NB4 (cell line): Measurements from ENCODE around the gene ATP1B2.
A peak's percentile ranks its signal among the peaks of the same experiment; 100 is the strongest.

Experiments
- DNase-seq: peaks from one replicate; pipeline ENCODE4 v3.0.0; 2010; ENCODE audit warnings: low read depth
- H3K4me3 ChIP-seq: one replicate; pipeline ENCODE4 v1.5.1; 2011; ENCODE audit warnings: mild to moderate bottlenecking, low read depth, low read length, moderate library complexity
- MYC ChIP-seq: IDR thresholded peaks from 2 replicates; pipeline ENCODE4 v1.6.1; 2011; ENCODE audit warnings: low read depth, low read length
- POLR2A ChIP-seq: IDR thresholded peaks from 2 replicates; pipeline ENCODE4 v1.6.1; 2011; ENCODE audit warnings: mild to moderate bottlenecking; ENCODE audit not compliant: insufficient read length; ENCODE audit errors: extremely low read depth
- TF ChIP-seq, protein P1 (sequence below): IDR thresholded peaks from 2 replicates; pipeline ENCODE4 v1.6.1; 2011; ENCODE audit warnings: low read depth, low read length
- TF ChIP-seq, protein P2 (sequence below): IDR thresholded peaks from one replicate; pipeline ENCODE4 v1.5.1; 2012; ENCODE audit warnings: low read depth, low read length

Gene ATP1B2, protein sequence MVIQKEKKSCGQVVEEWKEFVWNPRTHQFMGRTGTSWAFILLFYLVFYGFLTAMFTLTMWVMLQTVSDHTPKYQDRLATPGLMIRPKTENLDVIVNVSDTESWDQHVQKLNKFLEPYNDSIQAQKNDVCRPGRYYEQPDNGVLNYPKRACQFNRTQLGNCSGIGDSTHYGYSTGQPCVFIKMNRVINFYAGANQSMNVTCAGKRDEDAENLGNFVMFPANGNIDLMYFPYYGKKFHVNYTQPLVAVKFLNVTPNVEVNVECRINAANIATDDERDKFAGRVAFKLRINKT

DNA sequence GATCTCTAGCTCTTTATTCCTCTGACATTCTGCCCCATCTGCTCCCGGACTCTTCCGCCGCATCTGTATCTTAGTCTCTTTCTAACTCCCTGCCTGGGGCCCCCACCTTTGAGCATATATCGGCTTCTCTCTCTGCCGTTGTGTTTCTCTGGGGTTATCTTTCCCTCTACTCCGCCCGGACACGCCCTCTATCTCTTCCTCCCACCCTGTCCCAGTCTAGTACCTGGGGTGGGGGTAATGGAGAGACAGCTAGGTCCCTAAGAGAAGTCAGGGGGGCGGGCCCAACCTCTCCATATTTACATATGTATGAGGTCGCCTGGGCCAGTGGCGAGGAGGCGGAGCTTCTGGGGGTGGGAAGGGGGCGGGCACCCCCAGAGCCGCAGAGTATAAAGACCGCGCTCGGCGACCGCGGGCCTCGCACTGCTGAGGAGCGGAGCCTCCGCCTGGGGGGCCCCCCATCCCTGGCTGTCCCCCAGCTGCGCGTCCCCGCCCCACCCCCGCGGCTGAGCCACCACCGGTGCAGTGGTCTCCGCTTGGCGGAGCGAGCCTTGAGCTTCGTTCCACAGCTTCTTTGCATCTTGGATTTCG, at the start of gene ATP1B2:
ATP1B2 (plus strand) TSS at position 418 of the 588 bp plus-strand sequence. CDS start 593 bp downstream, outside the sequence.
- H3K4me3 ChIP-seq = no peak within 1 kb of the TSS
- TF ChIP-seq MYC (no peak), POLR2A (no peak)
- TF ChIP-seq, protein P1, sequence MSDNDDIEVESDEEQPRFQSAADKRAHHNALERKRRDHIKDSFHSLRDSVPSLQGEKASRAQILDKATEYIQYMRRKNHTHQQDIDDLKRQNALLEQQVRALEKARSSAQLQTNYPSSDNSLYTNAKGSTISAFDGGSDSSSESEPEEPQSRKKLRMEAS = no peak
- TF ChIP-seq, protein P2, sequence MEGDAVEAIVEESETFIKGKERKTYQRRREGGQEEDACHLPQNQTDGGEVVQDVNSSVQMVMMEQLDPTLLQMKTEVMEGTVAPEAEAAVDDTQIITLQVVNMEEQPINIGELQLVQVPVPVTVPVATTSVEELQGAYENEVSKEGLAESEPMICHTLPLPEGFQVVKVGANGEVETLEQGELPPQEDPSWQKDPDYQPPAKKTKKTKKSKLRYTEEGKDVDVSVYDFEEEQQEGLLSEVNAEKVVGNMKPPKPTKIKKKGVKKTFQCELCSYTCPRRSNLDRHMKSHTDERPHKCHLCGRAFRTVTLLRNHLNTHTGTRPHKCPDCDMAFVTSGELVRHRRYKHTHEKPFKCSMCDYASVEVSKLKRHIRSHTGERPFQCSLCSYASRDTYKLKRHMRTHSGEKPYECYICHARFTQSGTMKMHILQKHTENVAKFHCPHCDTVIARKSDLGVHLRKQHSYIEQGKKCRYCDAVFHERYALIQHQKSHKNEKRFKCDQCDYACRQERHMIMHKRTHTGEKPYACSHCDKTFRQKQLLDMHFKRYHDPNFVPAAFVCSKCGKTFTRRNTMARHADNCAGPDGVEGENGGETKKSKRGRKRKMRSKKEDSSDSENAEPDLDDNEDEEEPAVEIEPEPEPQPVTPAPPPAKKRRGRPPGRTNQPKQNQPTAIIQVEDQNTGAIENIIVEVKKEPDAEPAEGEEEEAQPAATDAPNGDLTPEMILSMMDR = no peak
- peak; percentile 65 for DNase-seq

DNA sequence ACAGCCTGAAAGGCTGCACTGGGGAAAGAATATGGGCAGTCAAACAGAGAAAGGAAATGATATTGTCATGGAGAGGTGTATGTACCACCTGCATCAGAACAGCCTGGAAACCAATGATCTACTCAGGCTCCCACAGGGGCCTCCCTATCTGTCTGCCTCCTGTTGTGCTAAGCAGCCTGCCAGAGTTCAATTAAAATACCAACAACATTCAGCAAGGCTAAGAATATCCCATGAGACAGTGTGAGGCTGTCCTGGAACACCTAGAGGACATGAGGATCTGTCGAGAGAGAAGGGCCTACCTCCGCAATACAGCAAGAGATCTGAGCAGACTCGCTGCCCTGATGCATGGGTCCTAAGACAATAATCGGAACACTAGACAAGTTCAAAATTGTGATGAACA, 44.4 kb upstream of the ATP1B2 start:
- TF ChIP-seq MYC (no peak), POLR2A (no peak)
- TF ChIP-seq, protein P2 = no peak
- TF ChIP-seq, protein P1 = no peak
- DNase-seq = no peak
- no peak overlapping the region for H3K4me3 ChIP-seq

DNA sequence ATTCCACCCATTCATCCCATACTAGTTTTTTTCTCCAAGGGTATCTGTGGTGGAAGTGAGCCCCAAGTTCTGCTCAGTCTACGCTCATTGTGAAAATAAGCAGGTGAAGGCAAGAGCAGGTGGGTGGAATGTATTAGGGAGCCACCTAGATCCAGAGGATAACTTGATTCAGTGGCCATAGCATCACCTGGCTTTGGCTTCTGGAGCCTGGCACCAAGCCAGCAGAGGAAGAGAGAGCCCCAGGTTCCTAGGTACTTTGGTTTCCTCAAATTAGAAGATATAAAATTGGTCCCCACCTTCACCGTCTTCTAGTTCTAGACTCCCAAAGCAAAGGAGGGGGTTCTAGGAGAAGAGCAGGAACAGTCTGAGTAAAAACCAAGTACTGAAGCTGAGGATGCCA, 40.1 kb upstream of the ATP1B2 start:
- no peak overlapping the region for H3K4me3 ChIP-seq
- no peak for DNase-seq
- TF ChIP-seq, protein P1 = no peak

DNA sequence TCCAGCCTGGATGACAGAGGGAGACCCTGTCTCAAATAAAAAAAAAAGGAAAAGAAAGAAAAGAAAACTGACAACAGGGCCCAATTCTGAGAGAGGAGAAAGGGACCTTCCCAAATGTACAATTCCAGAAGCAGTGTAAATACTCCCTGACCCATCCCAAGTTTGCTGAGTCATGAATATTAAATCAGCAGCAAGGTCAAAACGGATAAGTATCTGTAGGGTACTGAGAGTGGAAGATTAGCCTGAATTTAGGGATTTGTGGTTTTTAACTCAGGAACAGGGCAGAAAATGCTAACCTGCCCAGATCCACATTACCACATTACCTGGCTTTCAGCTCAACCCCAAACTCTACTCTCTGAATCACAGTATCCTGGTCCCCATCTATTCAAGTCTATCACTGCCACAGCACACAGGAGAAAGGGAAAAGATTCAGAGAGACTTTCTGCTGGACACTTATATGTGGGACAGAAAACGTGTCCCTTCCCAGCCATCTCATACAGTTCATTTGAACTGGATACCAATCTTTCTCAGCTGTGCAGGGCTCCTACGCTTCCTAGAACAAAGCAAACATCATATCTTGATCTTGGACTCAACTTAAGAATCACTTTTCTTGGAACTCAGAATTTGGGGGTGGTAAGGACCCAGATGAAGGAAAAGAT, 39.0 kb upstream of the ATP1B2 start:
- TF ChIP-seq, protein P1 = no peak
- no peak for TF ChIP-seq POLR2A
- TF ChIP-seq MYC = no peak
- TF ChIP-seq, protein P2 = no peak
- DNase-seq = no peak
- no peak overlapping the region for H3K4me3 ChIP-seq

DNA sequence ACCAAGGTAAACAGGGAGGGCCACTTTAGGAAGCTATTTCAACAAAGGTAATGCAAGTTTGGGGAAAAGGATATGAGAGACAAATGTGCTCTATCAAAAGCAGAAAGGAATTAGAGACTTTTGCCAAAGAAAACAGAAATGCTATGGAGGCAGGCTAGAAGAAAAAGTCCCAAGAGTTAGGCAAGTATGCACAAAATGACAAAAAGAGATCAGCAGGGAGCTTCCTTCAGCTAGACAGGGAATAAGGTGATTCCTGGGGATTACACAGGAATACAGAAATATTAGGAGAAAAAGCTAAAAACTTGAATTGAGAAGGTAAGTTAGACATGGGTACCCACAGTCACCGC, 38.5 kb upstream of the ATP1B2 start:
- no peak for DNase-seq
- TF ChIP-seq POLR2A (no peak), MYC (no peak)
- TF ChIP-seq, protein P1 = no peak
- TF ChIP-seq, protein P2 = no peak
- no peak overlapping the region for H3K4me3 ChIP-seq

DNA sequence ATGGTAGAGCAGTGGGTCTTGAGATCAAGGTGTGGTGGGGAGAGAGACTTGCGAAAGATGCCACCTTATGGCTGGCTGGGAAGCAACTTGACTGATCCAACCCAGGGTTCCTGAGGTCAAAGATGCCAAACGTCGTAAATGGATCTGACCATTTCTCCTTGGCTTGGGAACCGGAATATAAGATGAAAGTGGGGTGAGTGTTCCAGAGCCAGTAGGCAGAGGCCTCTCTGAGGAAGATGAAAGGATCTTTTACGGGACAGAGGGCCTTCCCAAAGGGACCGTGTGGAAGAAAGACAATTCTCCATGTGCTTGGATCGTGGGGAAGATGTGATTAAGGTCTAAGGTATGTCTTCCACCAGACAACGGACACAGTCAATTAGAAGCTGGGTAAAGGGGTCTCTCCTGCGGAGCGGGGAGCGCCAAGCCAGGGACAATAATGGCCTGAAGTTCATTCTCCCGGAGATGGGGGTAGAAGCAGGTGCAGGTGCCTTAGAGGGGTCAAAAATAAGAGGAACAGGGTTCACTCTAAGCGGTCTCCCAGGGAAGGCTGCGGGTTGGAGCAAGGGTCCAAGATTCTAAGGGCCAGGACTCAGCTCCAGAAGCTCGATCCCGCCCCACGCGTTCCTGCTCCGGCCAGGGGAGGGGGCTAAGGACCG, 36.8 kb upstream of the ATP1B2 start:
- TF ChIP-seq, protein P2 = no peak
- TF ChIP-seq MYC = no peak
- TF ChIP-seq POLR2A = no peak
- TF ChIP-seq, protein P1 = no peak
- DNase-seq = no peak

More for the DNA sequence above, 36.8 kb upstream of the ATP1B2 start:
- peak overlapping the region; percentile 85 for H3K4me3 ChIP-seq
